Stimulated activated CD8-positive, alpha-beta memory T cell treated with anti-CD3 and anti-CD28 coated beads, Interleukin-15, amount 100 ng/mL, for 4 hours (primary cell): ENCODE results near the gene AGXT.
A peak's percentile ranks its signal among the peaks of the same experiment; 100 is the strongest.

Experiments
- DNase-seq, 2 donors: peaks; one replicate each; pipeline ENCODE4 v3.0.0-alpha.2; 2020; ENCODE audit warnings: low read depth in 2 of 2

Gene AGXT

DNA sequence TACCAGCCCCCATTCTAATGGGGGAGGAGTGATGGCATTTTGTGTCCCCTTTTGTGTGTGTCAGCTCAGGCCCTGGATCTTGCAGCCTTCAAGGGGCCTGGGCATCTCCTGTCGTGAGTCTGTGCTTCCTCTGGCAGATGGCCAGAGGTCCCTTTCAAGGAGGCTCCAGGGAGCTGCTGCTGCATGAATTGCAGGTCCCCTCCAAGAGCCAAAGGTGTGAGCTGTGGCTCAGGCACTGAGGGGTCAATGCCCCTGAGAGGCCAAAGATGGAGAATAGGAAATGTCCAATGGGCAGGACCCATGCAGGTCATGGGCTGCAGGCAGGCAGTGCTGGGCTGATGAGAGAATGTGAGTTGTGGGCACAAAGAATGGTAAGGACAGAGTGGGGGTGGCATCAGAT lies 16.9 kb downstream of the AGXT start:
- no peak for DNase-seq

DNA sequence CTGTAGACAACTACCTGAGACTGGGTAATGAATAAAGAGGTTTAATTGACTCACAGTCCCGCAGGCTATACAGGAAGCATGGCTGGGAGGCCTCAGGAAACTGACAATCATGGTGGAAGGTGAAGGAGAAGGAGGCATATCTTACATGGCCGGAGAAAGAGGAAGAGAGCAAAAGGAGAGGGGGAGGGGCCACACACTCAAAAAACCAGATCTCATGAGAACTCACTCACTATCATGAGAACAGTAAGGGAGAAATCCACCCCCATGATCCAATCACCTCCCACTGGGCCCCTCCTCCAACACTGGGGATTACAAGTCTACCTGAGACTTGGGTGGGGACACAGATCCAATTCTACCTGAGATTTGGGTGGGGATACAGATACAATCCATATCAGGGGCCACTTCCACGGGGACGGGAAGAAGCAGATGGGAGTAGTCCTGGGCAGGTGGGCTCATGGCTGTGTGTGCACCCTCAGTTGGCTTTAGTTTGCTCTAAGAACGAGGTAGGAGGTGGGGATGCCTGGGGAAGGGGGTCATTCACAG lies 17.5 kb downstream of the AGXT start:
- no peak for DNase-seq

DNA sequence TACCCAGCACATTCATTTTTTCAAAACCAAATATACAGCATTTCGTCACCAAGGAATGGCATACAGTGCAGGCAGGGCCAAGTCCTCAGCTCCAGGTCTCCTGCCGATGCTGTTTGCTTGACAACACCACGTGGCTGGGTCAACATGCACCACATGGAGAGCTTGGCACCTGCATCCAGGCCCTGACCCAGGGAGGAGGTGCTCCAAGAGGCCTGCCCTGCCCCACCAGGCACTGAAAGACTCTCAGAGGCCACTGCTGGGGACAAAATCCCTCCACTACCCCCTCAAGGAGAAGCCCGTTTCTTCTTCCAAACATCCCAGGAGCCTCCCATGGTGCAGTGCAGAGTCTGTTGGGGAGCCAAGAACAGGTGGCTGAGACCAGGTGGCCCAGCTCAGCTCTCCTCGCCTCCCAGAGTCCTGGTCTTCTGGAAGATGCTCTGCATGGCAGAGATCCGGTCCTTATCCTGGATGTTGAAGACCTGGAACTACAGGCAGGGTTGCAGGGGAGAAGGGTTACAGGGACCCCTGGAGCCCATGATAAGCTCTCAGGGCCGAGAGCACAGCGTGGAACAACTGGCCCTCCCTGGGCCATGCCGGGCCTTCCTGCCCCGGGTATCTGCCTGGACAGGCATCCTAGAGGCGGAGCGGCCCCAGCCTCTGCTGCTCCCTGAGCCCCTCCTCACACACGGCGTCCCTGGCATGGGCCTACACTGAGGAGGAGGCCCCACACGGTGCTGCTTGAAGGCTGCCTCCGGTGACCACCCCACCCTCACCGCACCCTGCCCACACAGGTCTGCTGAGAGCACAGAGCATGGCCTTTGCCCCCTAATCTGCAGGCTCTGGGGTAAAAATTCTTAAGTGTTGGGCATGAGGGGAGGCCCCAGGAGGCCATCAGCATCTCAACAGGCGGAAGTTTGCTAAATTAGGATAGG lies 18.3 kb downstream of the AGXT start:
- no peak for DNase-seq

DNA sequence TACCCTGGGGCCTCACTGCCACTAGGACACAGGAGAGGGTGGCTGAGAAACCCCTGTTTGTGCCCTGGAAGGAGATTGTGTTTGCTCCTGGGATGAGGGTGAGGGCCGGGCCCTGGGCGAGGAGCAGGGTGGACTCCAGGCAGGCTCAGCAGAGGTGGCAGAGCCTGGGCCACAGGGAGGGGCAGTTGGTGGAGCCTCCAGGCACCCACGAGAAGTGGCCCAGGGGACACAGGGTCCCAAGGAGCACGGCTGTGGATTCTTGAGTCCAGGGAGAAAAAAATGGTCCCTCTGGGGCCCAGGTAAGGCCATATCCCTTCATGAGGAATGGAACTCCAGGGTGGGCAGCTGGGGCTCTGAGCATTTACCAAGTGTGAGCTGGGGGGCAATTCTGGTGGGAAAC lies 19.0 kb downstream of the AGXT start:
- DNase-seq = no peak

DNA sequence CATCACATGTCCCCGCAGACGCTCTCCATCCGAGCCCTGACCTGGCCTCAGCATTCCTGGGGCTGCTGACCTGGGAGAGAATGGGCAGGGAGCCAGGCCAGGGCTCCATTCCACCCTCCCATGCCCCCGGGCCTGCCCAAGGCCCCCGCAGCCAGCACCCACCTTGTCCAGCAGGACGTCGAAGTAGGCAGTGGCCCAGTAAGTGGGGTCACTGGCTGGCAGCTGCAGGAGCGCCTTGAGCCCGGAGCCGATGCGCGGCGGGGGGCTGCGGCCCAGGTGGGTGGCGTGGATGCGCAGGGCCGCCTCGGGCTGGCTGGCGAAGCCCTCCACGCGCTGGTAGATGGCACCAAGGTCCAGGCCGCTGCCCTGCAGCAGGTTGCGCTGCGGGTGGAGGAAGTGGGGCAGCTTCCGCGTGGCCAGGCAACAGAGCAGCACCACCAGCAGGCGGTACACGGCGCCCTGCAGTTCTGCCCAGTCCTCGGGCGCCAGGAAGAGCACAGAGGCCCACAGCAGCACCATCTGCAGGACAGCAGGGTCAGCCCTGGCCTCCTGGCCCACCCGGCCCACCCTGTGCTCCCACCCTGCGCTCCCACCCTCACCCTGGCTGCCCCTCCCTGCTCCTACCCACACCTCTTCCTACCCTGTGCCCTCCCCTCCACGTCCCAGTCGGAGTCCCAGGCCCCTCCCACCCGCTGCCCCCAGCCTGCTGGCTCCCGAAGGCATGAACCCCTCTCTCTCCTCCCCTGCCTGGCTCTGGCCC lies 19.7 kb downstream of the AGXT start:
- DNase-seq = no peak

DNA sequence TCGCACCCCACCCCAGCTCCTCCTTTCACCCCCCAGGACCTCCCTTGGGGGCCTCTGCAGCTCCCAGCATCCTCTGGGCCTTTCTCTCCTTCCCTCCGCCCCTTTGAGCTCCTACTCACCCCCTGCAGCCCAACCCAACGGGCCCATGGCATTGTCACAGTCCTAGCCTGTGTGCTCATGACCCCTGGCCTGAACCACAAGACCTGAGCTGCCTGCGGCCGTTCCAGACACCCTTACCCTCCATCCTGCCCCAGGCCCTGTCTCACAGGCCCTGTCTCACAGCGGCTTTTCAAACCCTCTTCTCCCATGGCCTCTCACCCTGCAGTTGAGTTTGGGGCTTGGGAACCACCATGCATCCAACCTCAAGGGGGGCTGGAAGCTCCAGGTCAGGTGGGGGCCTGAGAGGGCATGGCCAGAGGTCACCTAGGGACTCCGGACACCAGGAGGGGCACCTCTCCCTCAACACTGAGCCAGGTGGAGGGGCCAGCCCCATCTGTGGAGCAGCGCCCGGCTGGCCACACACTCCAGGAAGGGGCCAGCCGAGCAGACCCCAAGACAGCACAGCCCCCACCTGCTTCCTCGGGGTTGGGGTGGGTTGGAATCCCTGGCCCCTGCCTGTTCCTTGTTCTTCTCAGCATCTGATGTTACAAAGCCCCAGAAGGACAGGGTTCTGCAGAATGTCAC lies 20.4 kb downstream of the AGXT start:
- DNase-seq = no peak

DNA sequence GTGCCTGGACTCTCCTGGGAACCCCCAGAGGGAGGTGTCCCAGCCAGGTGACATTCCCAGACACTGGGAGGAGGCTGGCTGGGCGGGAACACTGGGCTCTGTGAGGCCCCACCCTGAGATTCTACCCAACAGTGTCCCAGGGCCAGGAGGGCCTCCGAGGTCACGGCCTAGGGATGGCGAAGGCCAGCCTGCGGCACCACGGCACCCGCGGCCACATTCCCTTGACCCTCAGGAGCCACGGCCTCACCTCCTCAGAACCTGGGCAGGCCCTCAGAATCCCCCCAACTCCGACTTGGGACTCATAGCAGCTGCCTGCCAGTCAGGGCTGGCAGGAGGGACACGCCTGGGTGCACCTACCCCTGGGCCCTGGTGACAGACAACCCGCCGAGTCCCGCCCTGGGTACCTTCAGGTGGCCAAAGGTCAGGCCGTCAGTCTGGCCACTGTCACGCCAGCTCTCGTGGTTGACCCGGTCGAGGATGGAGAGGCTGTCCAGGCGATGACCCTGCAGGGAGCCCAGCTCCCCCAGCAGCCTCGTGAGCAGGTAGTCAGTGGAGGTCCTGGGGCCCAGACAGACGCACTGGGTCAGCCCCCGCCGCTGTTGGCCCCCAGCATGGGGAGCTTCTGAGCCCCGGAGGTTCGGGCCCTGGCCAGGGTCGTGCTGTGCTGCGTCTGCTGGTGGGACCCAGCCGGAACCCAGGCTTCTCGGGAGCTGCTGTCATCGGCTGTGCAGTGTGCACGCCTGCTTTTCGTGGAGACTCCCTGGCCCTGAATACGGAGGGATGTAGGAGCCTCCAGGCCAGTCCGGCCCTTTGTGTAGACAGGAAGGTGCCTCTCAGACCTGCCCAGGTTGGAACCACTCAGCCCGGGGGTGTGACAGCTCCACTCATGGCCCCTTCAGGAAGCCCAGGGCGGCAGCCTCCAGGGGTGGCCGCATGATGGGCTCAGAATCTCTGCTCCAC lies 21.3 kb downstream of the AGXT start:
- DNase-seq = no peak

DNA sequence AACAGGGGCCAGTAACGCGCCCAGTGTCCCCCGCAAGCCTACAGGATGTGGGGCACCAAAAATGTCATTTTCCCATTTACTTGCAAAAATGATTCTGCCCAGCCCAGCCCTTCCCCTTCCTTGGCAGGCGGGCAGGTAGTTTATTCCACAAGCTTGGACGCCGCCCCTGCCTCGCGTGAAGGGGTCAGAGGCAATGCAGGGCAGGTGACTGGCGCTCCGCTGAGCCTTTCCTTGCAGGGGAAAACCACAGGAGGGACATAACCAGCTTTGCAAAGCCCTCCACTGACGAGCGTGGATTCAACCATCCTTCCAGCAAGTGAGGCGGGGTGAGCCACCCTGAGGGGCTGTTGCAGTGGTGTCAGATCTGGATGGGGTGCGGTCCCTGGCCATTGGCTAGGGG lies 22.1 kb downstream of the AGXT start:
- DNase-seq = no peak

DNA sequence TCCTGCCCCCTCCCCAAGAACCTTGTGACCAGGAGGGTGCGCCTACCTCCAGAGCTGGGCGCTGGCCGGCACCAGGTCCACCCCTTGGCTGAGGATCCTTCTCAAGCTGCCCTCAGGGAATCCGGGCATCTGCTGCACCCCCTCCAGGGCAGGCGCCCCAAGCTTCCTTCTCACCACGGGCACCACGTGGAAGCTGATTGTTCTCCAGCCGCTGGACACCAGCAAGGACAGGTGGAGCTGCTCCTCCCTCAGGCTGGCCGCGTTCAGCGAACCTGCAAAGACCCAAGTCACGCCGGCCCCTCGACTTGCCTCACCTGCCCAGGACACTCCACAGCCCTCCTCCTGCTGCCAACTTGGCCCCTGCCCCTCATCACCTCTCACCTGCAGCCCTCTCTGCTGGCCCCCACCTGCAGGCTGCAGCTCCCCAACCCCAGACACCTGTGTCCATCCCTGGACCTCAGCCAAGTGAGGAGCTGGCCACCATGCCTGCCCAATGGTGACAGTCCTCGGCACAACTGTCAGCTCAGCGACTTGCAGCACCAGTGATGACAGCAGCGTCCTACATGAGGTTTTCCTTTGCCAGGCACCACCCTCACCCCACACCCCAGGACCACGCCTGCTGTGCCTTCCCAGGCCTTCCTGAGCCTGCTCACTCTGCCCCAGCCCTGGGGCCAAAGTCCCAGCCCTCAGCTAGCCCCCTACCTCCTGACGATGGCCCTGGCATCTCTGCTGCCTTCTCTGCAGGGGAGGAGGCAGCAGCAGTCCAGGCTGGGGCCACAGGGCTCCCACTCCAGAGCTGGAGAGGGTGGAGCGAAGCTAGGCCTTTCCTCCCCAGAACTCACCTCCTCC lies 23.1 kb downstream of the AGXT start:
- no peak for DNase-seq

DNA sequence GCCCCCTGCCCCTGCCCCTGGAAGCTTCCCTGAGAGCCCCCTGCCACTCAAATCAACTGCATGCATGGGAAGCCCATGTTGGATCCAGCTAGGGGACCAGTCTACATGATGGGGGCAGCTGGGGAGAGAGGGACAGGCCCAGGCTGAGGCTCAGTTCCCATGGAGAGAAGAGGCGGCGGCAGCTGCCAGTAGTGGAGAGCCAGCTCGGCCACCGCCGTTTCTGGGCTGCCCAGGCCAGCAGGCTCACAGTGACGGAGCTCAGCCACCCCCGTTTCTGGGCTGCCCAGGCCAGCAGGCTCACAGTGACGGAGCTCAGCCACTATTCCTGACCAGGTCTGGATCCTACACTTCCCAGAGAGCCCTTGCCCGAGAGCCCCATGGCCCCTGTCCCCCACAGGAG lies 23.7 kb downstream of the AGXT start:
- no peak for DNase-seq

DNA sequence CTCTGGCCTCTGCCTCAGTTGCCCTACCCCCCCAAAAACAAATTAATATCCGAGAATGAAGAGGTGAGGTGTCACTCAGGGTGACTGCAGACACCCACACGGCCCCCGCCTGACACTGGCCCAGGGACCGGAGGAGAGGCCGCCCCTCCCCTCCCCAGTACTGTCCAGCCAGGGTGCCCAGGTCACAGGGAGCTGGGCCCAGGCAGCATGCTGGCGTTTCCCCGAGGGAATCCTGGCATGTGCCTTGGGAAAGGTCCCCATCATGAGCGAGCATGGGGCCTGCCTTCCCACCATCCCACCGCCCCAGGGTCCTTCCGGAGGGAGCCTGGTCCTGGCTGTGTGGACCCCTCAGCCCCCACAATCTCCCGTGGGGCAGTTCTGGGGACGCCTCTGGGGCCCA lies 24.3 kb downstream of the AGXT start:
- no peak for DNase-seq

DNA sequence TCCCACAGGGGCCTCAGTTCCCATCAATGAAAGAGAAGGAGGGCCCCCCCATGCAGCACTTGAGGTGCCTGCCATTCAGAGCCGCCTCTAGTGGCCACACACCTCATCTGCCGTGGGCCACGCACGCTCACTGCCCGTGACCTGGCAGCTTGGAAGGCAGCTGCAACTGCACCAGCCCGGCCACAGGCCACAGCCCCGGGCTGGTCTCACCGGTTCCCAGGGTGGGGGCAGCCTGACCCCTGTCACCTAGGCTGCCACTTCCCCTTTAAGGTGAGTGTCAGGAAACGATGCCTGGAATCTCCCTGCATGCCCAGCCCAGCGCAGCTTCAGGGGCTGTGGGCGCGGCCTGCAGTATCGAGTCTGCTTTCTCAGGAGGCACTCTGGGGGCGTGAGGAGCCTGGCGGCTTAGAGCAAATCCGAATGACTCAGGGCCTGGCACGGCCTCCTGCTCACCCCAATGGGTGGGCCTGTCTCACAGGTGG lies 24.8 kb downstream of the AGXT start:
- DNase-seq = peak in 1 of 2 donors; percentile 57

DNA sequence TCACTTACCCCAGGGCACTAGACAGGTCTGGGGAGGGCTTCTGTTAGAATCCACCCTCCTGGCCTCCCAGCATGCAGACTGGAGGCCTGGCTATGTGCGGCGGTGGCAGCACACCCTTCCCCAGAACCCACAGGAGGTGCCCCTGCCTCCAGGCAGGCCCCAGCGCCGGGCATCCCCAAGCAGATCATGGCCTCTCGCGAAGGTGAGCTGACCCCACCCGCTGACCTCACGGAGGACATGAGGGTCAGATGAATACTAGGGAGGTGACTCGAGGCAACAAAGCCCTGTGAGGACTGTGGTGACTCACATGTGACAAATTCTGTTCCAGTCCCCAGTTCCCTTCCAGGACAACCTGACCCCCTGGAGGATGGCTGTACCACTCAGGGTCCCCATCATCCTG lies 25.4 kb downstream of the AGXT start:
- no peak for DNase-seq

DNA sequence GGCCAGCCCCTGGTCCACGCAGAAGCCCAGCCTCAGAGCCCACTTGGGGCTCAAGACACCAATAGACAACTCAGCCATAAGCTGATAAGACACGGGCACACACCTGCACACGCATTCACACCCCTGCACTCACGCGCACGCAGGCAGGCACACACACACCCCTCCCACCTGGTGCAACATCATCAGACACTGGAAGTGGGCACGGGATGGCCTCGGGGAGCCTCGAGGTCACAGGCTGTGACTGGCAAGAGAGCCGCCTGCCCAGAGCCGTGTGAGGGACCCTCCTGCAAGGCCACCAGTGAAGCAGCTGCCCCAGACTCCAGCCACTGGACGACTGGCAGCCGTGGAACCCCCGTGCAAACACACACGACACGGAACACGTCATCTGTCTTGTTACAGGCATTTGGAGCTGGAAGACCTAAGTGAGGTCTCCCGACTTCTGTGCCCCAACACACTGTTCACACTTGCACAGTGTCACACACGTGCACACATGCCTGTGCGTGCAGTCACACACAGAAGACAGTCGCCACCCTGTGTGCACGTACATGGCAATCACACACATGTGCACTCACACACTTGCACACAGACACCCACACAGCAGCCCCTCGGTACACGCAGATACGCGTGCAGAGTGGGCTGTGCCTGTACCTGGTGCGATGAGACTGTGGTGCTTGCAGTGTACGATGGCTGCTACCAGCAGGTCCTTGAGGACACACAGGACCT lies 26.4 kb downstream of the AGXT start:
- DNase-seq = no peak

DNA sequence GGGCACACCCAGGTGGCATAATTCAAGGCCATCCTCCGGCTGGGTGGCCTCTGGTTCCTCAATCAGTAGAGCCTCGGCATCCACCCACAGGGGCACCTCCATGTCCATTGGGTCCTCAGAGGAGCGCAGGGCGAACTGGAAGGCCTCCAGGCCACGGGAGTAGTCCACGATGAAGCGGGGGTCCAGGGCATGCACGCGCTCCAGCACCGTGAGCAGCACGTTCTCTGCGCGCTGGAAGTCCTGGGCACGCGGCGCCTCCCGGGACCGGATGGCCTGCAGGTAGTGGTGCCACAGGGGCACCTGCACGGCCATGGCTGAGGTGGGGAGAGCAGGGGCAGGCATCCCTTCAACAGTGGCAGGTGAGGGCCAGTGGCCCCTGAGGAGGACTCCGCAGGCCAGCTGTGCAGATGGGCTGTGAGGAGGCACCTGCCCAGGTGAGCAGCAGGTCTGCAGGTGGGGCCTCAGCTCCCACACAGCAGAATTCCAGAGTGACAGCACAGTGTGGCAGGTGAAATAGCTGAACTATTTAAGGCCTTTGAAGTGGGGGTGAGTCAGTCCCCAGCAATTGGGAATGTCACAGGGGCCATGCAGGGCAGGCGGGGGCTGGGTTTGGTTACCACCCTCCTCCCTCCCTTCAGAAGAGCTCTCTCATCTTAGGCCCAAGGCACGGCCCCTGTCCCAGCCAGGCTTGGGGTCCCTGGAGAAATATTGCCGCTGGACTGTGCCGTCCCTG lies 27.2 kb downstream of the AGXT start, which contains the start of gene MAB21L4:
Gene MAB21L4 (minus strand): TSS at position 501 of the 733 bp plus-strand sequence. CDS start 159 bp downstream, at position 342.
- DNase-seq = no peak

DNA sequence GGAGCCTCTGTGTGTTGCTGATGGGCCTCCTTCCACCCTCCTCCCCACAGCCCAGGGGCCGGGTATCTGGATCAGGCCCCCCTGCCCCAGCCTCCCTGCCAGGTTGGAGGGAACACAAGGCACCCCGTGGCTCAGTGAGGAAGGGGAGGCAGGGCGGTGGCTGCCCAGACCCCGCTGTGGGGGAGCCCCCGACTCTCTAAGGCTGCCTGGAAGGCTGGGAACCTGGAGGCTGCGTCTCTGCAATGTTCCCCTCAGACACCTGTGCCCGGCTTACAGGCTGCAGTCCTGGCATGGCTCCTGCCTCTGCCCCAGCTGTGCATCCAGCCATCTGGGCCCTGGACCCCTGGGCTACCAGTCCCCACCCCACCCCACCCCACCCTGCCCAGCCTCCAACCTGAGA lies 27.8 kb downstream of the AGXT start:
- no peak for DNase-seq

DNA sequence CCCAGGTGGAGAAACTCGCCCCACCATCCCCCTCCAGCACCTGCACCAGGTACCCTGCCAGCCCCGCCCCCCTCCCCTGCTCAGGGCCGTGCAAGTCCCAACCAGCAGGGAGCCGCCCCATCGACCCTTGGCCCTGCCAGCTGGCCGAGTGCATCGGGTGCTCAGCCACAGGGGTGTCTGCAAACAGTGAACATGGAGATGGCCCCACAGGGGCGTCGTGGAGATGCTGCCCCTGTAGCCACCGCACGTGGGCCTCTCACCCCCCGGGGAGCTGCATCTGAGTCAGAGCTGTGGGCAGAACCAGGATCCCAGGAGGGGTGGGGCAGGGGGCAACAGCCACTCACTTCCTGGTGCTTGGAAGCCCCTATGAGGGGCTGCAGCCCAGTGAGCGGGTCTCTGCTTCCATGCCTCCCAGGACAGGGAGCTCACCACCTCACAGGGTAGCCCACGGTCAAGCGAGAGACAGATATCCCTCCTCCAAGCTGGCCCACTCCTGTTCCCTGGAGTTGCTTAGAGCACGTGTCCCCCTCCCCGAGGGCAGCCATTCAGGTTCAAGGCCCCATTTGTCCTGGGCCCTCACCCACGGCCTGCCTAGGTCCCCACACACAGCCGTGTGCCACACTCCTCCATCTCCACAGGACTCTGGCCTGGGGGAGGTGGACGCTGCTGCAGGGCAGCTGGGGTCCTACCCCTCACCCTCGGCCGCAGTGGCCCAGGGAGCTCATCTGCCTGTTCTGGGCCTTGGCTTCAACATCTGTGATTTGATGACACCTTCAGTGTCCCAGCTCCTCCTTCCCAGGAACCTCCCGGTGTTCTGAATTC lies 28.5 kb downstream of the AGXT start:
- DNase-seq = no peak
